ENCODE results near the gene EML6.

GRCh38 chr2:54815148-54815539 lies 91.7 kb downstream of the EML6 start:
- TF ChIP-seq CTCF (IDR thresholded peaks at IDR 0.05) (no peak), EZH2 (IDR thresholded peaks at IDR 0.05) (no peak), EZH2phosphoT487 (IDR thresholded peaks at IDR 0.05) (no peak)
